GM06990 (cell line): ENCODE results near the gene SNAP23.

Experiments
- DNase-seq: peaks from one replicate; pipeline ENCODE4 v3.0.0-alpha.2; 2011; ENCODE audit not compliant: insufficient read length; ENCODE audit errors: extremely low read depth
- H3K27me3 ChIP-seq: replicated peaks from 2 replicates; pipeline ENCODE4 v1.6.0; 2011; ENCODE audit warnings: low read length; ENCODE audit not compliant: control insufficient read depth, insufficient read depth
- H3K36me3 ChIP-seq: 2 replicates; pipeline ENCODE4 v1.5.1; 2011; ENCODE audit warnings: low read length; ENCODE audit not compliant: control insufficient read depth, insufficient read depth
- H3K4me3 ChIP-seq: replicated peaks from 2 replicates; pipeline ENCODE4 v1.5.1; 2011; ENCODE audit warnings: low read depth, mild to moderate bottlenecking, control low read depth, low read length
- CTCF ChIP-seq: IDR thresholded peaks from 2 replicates; pipeline ENCODE4 v1.5.1; 2011; ENCODE audit warnings: low read length, control low read depth, mild to moderate bottlenecking, inconsistent platforms; ENCODE audit not compliant: insufficient read depth, poor library complexity, severe bottlenecking

Gene SNAP23

DNA sequence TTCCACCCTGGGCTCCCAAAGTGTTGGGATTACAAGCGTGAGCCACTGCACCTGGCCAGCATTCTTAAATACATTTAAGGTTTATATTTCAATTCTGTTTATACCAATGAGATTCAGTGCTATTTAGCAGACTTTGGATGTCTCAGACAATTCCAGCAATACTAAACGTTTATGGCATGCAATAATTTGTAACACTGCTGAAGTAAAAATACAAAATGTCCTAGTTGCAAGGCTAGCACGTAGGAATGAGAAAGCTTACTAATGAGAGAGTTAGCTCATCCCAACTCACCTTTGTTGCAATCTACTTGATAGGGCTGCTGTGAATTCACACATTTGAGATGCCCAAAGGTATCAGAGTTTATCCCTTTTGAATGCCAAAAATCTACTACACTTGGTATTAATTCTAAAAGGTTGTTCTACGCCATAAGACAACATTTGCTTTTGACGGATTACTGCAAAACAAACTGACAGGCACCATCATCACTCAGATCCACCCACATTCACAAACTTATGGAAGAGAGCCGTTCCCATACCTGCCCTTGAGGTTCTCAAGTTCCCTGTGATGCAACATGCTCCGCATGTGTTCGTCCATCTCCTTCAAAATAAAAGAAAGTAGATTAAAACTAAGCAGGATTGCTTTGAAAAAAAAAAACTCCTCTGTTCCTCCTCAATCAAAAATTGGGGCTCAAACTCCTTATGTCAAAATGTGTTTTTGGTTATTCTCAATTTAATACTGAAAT is 29.7 kb upstream of the SNAP23 start:
- no peak for DNase-seq

GRCh38 chr15:42471002-42471401 is 24.4 kb upstream of the SNAP23 start:
- no peak for DNase-seq
- Histone ChIP-seq H3K4me3 (no peak overlapping the region), H3K27me3 (no peaks in the 10 kb centered on the region), H3K36me3 (no peaks in the 10 kb centered on the region; the same call in 1 of the 2 replicates)
- TF ChIP-seq CTCF, result no peak

More for the DNA sequence above, 29.7 kb upstream of the SNAP23 start:
- Histone ChIP-seq H3K27me3 (no peaks in the 10 kb centered on the region), H3K36me3 (peaks cover 2% of the 10 kb centered on the region), H3K4me3 (no peak overlapping the region)
- TF ChIP-seq CTCF, result no peak

DNA sequence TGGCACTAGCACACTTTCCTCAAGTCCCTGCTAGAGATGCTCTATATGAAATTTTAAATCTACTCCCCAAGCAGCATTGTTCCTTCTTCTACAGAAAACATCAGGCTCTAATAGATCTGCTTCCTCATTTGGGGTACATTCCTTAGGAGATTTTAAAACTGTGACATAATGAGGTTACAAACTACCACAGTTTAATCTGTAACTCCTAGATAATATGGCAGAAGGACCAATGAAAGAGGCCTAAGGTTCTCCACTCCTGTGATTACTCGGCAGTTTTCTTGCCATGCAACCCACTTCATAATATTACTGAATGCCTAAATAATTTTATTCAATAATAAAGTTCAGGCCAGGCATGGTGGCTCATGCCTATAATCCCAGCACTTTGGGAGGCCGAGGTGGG is 20.6 kb upstream of the SNAP23 start:
- no peaks in the 10 kb centered on the region for H3K27me3 ChIP-seq
- no peak overlapping the region for H3K4me3 ChIP-seq
- DNase-seq, result no peak
- TF ChIP-seq CTCF, result no peak
- H3K36me3 ChIP-seq, result no peaks in the 10 kb centered on the region

GRCh38 chr15:42482701-42483100 is 12.7 kb upstream of the SNAP23 start:
- TF ChIP-seq CTCF, result no peak
- H3K36me3 ChIP-seq, result no peaks in the 10 kb centered on the region; the same call in 1 of the 2 replicates
- H3K27me3 ChIP-seq, result no peaks in the 10 kb centered on the region
- DNase-seq, result no peak
- H3K4me3 ChIP-seq, result no peak overlapping the region

- Histone ChIP-seq H3K4me3 (no peak overlapping the region), H3K36me3 (no peaks in the 10 kb centered on the region; the same call in 1 of the 2 replicates), H3K27me3 (no peaks in the 10 kb centered on the region)
- no peak for TF ChIP-seq CTCF
- no peak for DNase-seq
Observed at GRCh38 chr15:42483677-42484076, 11.8 kb upstream of the SNAP23 start.
